Tibial artery (tissue), 4 donors: ENCODE data around the gene RPS23.

Source experiments
- DNase-seq, 2 donors: peaks; one replicate each; pipeline ENCODE4 v3.0.0-alpha.2; 2019
- H3K27ac ChIP-seq, 2 donors: fragments of 200-600 bp; sonication (generic) in 1 of 2; 1 replicate in 1 of 2; 2 replicates in 1 of 2; pipeline ENCODE4 v1.5.1; 2018 to 2019; ENCODE audit warnings: mild to moderate bottlenecking in 1 of 2
- H3K27me3 ChIP-seq, 2 donors: fragments of 200-600 bp; sonication (generic) in 1 of 2; one replicate each; pipeline versions ENCODE4 v1.5.1 to v1.6.0; 2016 to 2019
- H3K36me3 ChIP-seq, 3 donors: fragments of 200-600 bp; sonication (generic) in 2 of 3; one replicate each; pipeline ENCODE4 v1.5.1; 2016 to 2019; ENCODE audit warnings: mild to moderate bottlenecking in 2 of 3
- H3K4me1 ChIP-seq, 4 donors: fragments of 200-600 bp; sonication (generic) in 2 of 4; 1 replicate in 3 of 4; 2 replicates in 1 of 4; pipeline ENCODE4 v1.5.1; 2016 to 2019
- H3K4me3 ChIP-seq, 2 donors: fragments of 200-600 bp; sonication (generic) in 1 of 2; 1 replicate in 1 of 2; 2 replicates in 1 of 2; pipeline ENCODE4 v1.5.1; 2018 to 2019; ENCODE audit warnings: mild to moderate bottlenecking in 2 of 2
- H3K9me3 ChIP-seq, 3 donors: fragments of 200-600 bp; sonication (generic) in 1 of 3; one replicate each; pipeline ENCODE4 v1.5.1; 2016 to 2019
- intact Hi-C: fragments of 100-400 bp; cut with DNase I; formaldehyde crosslinking; loops from one replicate; pipeline ENCODE4 v1.15.0; 2023; ENCODE audit warnings: low total_unique reads
- TF ChIP-seq, protein P1 (sequence below), 2 experiments: fragments of 200-600 bp in 1 of 2; fragments of 450-650 bp in 1 of 2; IDR thresholded peaks; one replicate each; pipeline ENCODE4 v1.5.1; 2017 to 2019; ENCODE audit warnings: antibody characterized with exemption in 2 of 2, mild to moderate bottlenecking in 1 of 2, moderate library complexity in 1 of 2

The RPS23 gene

DNA sequence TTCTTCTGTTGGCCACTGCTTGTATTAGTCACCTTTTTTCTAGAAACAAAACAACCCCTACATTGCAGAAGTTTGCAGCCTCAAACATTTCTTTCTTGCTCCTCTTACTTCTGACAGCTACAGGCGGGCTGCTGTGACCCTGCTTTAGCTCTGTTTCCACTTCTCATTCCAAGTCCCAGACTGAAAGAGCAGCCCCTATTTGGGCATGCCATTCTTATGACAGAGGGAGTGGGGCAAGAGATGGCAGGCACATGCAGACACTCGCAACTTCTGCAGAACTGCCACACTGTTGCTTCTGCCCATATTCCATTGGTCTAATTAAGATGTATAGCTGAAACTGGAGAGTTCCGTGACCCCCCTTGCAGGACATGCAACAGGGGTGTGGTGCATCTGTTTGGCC is 19.6 kb upstream of the RPS23 start:
- TF ChIP-seq, protein P1, sequence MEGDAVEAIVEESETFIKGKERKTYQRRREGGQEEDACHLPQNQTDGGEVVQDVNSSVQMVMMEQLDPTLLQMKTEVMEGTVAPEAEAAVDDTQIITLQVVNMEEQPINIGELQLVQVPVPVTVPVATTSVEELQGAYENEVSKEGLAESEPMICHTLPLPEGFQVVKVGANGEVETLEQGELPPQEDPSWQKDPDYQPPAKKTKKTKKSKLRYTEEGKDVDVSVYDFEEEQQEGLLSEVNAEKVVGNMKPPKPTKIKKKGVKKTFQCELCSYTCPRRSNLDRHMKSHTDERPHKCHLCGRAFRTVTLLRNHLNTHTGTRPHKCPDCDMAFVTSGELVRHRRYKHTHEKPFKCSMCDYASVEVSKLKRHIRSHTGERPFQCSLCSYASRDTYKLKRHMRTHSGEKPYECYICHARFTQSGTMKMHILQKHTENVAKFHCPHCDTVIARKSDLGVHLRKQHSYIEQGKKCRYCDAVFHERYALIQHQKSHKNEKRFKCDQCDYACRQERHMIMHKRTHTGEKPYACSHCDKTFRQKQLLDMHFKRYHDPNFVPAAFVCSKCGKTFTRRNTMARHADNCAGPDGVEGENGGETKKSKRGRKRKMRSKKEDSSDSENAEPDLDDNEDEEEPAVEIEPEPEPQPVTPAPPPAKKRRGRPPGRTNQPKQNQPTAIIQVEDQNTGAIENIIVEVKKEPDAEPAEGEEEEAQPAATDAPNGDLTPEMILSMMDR (IDR thresholded peaks at IDR 0.05) = no peak
- Histone ChIP-seq H3K27me3 (no peaks in the 10 kb centered on the region), H3K9me3 (no peaks in the 10 kb centered on the region), H3K4me1 (no peaks in the 10 kb centered on the region), H3K4me3 (no peak overlapping the region), H3K36me3 (no peaks in the 10 kb centered on the region), H3K27ac (no peak overlapping the region)
- intact Hi-C loops = no loop called here
- no peak for DNase-seq

DNA sequence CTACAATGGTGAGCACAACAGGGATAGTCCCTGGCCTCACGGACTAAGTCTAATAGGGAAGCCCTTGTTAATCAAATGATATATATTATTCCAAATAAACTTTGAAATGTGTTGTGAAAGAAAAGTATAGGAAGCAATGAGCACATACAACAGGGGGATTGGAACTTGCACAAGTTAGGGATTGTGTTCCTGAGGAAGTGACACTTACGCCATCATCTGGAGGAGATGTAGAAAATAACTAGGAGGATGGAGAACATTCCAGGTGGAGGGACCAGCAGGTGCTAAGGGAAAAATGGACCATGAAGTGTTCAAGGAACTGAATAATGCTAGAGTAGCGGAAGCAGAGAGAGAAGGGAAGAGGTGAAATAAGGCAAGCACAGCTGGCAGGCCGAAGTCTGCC is 18.8 kb upstream of the RPS23 start:
- TF ChIP-seq, protein P1 (IDR thresholded peaks at IDR 0.05) = no peak
- intact Hi-C loops = no loop called here
- Histone ChIP-seq H3K4me3 (no peak overlapping the region), H3K27me3 (no peaks in the 10 kb centered on the region), H3K27ac (no peak overlapping the region), H3K9me3 (no peaks in the 10 kb centered on the region), H3K4me1 (no peaks in the 10 kb centered on the region), H3K36me3 (no peaks in the 10 kb centered on the region)
- DNase-seq = no peak

DNA sequence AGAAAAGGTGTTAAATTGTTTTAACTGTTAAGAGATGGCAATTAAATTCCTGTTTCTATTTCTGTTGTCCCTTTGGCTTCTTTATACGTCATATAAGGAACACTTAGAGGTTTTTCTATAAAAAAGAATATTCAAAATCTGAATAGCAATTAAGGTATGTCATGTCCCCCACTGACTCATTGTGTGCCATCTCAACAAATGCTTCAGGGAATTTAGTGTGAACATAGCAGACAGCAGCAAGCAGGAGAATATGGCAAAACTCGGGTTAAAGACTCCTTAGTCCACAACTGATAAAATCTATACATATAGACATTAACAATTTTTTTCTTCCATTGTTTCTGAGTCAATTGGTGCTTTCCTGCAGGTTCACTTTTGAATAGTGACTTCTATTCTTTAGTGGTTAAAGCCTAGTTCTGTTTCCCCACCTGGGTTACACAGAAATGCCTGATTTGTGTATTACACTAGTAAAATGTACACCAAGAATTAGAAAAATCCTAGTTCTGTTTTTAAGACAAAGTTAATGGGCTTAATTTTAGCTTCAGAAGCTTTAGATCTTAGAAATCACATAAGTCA is 17.9 kb upstream of the RPS23 start:
- Histone ChIP-seq H3K27me3 (no peaks in the 10 kb centered on the region), H3K9me3 (no peaks in the 10 kb centered on the region), H3K27ac (no peak overlapping the region), H3K4me1 (no peaks in the 10 kb centered on the region), H3K4me3 (no peak overlapping the region), H3K36me3 (no peaks in the 10 kb centered on the region)
- intact Hi-C loops = no loop called here
- TF ChIP-seq, protein P1 (IDR thresholded peaks at IDR 0.05) = no peak
- no peak for DNase-seq

DNA sequence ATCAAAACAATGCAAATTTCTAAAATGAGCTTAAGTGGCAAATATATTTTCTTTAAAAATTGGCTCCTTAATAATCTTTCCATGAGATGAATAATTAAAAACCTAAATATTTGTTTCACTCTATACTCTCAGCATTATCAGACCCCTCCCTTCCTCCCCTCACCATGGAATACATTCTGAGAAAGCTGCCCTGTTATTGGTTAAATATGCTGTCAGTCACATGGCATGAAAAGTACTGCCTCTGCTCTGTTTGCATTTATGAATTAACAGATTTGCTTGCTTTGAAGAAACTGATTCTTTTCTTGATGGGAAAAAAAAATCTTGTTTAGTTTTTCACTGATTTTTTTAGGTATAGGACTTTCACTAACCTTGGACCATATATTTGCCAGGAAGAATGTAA is 17.0 kb upstream of the RPS23 start:
- H3K4me1 ChIP-seq = no peaks in the 10 kb centered on the region
- no peak overlapping the region for H3K4me3 ChIP-seq
- DNase-seq = no peak
- H3K9me3 ChIP-seq = no peaks in the 10 kb centered on the region
- TF ChIP-seq, protein P1 (IDR thresholded peaks at IDR 0.05) = no peak
- no peak overlapping the region for H3K27ac ChIP-seq
- no peaks in the 10 kb centered on the region for H3K27me3 ChIP-seq
- no peaks in the 10 kb centered on the region for H3K36me3 ChIP-seq
- intact Hi-C loops = no loop called here

DNA sequence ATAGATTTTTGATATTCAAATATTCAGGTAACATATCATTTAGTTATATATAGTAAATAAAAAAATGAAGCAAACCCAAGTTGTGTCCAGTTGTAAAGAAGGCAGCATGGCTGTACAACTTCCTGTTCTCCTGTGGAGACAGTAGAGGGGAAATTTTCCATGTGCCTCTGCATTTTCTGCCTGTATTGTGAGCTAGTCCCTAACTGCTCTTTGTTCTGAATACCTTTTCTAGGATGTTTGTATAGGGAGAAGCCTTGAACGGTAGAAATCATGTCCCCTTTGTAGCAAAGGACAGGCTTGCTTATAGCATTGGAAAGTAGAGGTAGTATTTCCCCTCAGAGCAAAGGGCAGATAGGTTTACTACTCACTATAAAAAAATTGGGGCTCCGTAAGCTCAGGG is 13.3 kb upstream of the RPS23 start:
- Histone ChIP-seq H3K9me3 (no peaks in the 10 kb centered on the region), H3K27me3 (no peaks in the 10 kb centered on the region), H3K27ac (no peak overlapping the region), H3K4me1 (no peaks in the 10 kb centered on the region), H3K4me3 (no peak overlapping the region), H3K36me3 (no peaks in the 10 kb centered on the region)
- DNase-seq = no peak
- TF ChIP-seq, protein P1 (IDR thresholded peaks at IDR 0.05) = no peak
- intact Hi-C loops = no loop called here

DNA sequence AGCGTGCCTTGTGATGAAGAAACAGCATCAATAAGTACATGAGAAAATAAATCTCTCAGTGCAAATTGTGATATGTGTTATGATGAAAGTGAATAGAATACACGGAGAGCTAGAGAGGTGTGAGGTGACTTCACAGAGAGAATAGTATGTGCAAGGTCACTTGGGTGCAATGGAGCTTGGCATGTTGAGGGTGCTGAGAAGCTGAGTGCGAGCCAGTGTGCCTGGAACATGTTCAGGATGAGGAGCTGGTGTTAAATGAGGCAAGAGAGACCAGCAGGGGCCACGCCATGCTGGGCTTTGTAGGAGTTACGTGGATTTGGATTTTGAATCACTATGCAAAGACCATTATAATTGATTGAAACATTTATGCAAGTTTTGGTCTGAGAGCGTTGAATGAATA is 12.8 kb upstream of the RPS23 start:
- Histone ChIP-seq H3K4me3 (no peak overlapping the region), H3K27ac (no peak overlapping the region), H3K36me3 (no peaks in the 10 kb centered on the region), H3K9me3 (no peaks in the 10 kb centered on the region), H3K4me1 (no peaks in the 10 kb centered on the region), H3K27me3 (no peaks in the 10 kb centered on the region)
- intact Hi-C loops = no loop called here
- DNase-seq = no peak
- TF ChIP-seq, protein P1 (IDR thresholded peaks at IDR 0.05) = no peak
